AG09319 (cell line): ENCODE measurements around the gene NEXMIF.
"Not testable (repeated sequence)": the region's sequence is repeated elsewhere in the genome, so short reads cannot be mapped to it uniquely, and the experiment has no call there.

ENCODE experiments used
- DNase-seq: peaks from one replicate; pipeline ENCODE4 v3.0.0-alpha.2; 2010; ENCODE audit warnings: low read depth; ENCODE audit errors: extremely low read depth
- CTCF ChIP-seq: IDR thresholded peaks from 2 replicates; pipeline ENCODE4 v1.5.1; 2011; ENCODE audit warnings: low read depth, mild to moderate bottlenecking, inconsistent platforms, low read length, moderate library complexity

Gene NEXMIF

GRCh38 chrX:74865725-74866124, 59.5 kb downstream of the NEXMIF start:
- DNase-seq, result no peak
- no peak for TF ChIP-seq CTCF

- no peak for DNase-seq
- TF ChIP-seq CTCF, result no peak
Observed at GRCh38 chrX:74853255-74853654, 72.0 kb downstream of the NEXMIF start.

GRCh38 chrX:74835566-74835965, 89.7 kb downstream of the NEXMIF start:
- DNase-seq, result no peak
- TF ChIP-seq CTCF, result no peak

GRCh38 chrX:74819797-74820196, 105.5 kb downstream of the NEXMIF start:
- DNase-seq, result not testable (repeated sequence)

- no peak for DNase-seq
- no peak for TF ChIP-seq CTCF
Observed at GRCh38 chrX:74814681-74815080, 110.6 kb downstream of the NEXMIF start.

GRCh38 chrX:74804574-74804973, 120.7 kb downstream of the NEXMIF start:
- no peak for TF ChIP-seq CTCF
- DNase-seq, result no peak

- no peak for TF ChIP-seq CTCF
- no peak for DNase-seq
Observed at GRCh38 chrX:74800062-74800461, 125.2 kb downstream of the NEXMIF start.

- no peak for DNase-seq
- no peak for TF ChIP-seq CTCF
Observed at GRCh38 chrX:74797338-74797887, 127.8 kb downstream of the NEXMIF start.
